Astrocyte of the hippocampus (primary cell): ENCODE results near the gene TCF12.

ENCODE experiments used
- DNase-seq: peaks from one replicate; pipeline ENCODE4 v3.0.0; 2011; ENCODE audit warnings: low read depth, low spot score

Gene TCF12

GRCh38 chr15:57319226-57319918 lies 400.9 kb downstream of the TCF12 start:
- DNase-seq, result no peak

GRCh38 chr15:57319919-57320560 lies 401.6 kb downstream of the TCF12 start:
- DNase-seq, result no peak

GRCh38 chr15:57320631-57321220 lies 402.3 kb downstream of the TCF12 start:
- peak; percentile 68 for DNase-seq

GRCh38 chr15:57321485-57321884 lies 403.0 kb downstream of the TCF12 start:
- no peak for DNase-seq

GRCh38 chr15:57321973-57322601 lies 403.6 kb downstream of the TCF12 start:
- DNase-seq, result no peak

GRCh38 chr15:57322602-57323250 lies 404.3 kb downstream of the TCF12 start:
- DNase-seq, result no peak

- DNase-seq, result no peak
These were observed 404.9 kb downstream of the TCF12 start for GRCh38 chr15:57323299-57323805.

- DNase-seq, result peak; percentile 56
These were observed 405.6 kb downstream of the TCF12 start for GRCh38 chr15:57323806-57324589.

- DNase-seq, result no peak
These were observed 406.1 kb downstream of the TCF12 start for GRCh38 chr15:57324590-57324890.

GRCh38 chr15:57324944-57325679 lies 406.7 kb downstream of the TCF12 start:
- no peak for DNase-seq

- DNase-seq, result no peak
These were observed 407.8 kb downstream of the TCF12 start for GRCh38 chr15:57326196-57326595.

GRCh38 chr15:57327985-57328471 lies 409.6 kb downstream of the TCF12 start:
- DNase-seq, result peak; percentile 85

GRCh38 chr15:57328479-57328878 lies 410.0 kb downstream of the TCF12 start:
- DNase-seq, result no peak

- DNase-seq, result no peak
These were observed 410.5 kb downstream of the TCF12 start for GRCh38 chr15:57328897-57329296.

GRCh38 chr15:57329582-57330367 lies 411.3 kb downstream of the TCF12 start:
- no peak for DNase-seq

- no peak for DNase-seq
These were observed 412.3 kb downstream of the TCF12 start for GRCh38 chr15:57330619-57331340.

GRCh38 chr15:57332326-57332725 lies 413.9 kb downstream of the TCF12 start:
- DNase-seq, result no peak

GRCh38 chr15:57333487-57333886 lies 415.0 kb downstream of the TCF12 start:
- DNase-seq, result peak; percentile 76

GRCh38 chr15:57334257-57334656 lies 415.8 kb downstream of the TCF12 start:
- DNase-seq, result peak; percentile 63
